PC-3 (cell line): Measurements from ENCODE around the gene ARHGEF17. TPM values are rescaled to one million over a fixed set of nuclear protein-coding genes. Genes with fewer than 3 reads are reported as not detected.
A peak's percentile ranks its signal among the peaks of the same experiment; 100 is the strongest.

Experiments
- ATAC-seq: fragments of 200-7000 bp; cut with Tn5 transposase; 2 replicates; pipeline ENCODE4 v1.9.1; 2020; ENCODE audit warnings: mild to moderate bottlenecking, moderate library complexity
- BruUV-seq: library from RNA; stranded (reverse); fragments of 400-500 nt; replicated peaks from 2 replicates; lab custom pipeline; 2021; lab: Mats Ljungman, UMichigan
- CTCF ChIA-PET: fragments of 300-600 bp; sonication (Branson Sonifier 250); formaldehyde crosslinking; loops from one replicate; lab custom pipeline; 2022; ENCODE audit warnings: antibody characterized with exemption; lab: Charles Lee
- POLR2A ChIA-PET: fragments of 300-600 bp; sonication (Branson Sonifier 250); formaldehyde crosslinking; loops from one replicate; lab custom pipeline; 2022; ENCODE audit warnings: antibody characterized with exemption; ENCODE audit not compliant: unreplicated experiment; lab: Charles Lee
- DNase-seq: peaks from one replicate; pipeline ENCODE4 v3.0.0-alpha.2; 2015
- H2AFZ ChIP-seq: fragments of 300-600 bp; sonication (generic); 2 replicates; pipeline ENCODE4 v1.6.0; 2016; ENCODE audit warnings: antibody characterized with exemption, low read length
- H3F3A ChIP-seq: fragments of 300-600 bp; sonication (generic); one replicate; pipeline ENCODE4 v1.6.0; 2017; ENCODE audit warnings: antibody characterized with exemption, low read length, control low read depth, mild to moderate bottlenecking; ENCODE audit not compliant: unreplicated experiment
- H3K27ac ChIP-seq: fragments of 300-600 bp; sonication (generic); 2 replicates; pipeline ENCODE4 v1.5.1; 2016; ENCODE audit warnings: mild to moderate bottlenecking, low read length
- H3K27me3 ChIP-seq: fragments of 300-600 bp; sonication (generic); 2 replicates; pipeline ENCODE4 v1.6.1; 2016; ENCODE audit warnings: low read length, mixed read lengths
- H3K36me3 ChIP-seq: fragments of 300-600 bp; sonication (generic); 2 replicates; pipeline ENCODE4 v1.6.1; 2016; ENCODE audit warnings: low read depth, mixed run types, low read length, mixed read lengths
- H3K4me1 ChIP-seq: fragments of 300-600 bp; sonication (generic); 2 replicates; pipeline ENCODE4 v1.5.1; 2016; ENCODE audit warnings: low read length; ENCODE audit not compliant: insufficient read depth
- H3K4me2 ChIP-seq: fragments of 300-600 bp; sonication (generic); 2 replicates; pipeline ENCODE4 v1.6.0; 2016; ENCODE audit warnings: low read length
- H3K4me3 ChIP-seq: fragments of 300-600 bp; sonication (generic); 2 replicates; pipeline ENCODE4 v1.5.1; 2016; ENCODE audit warnings: mild to moderate bottlenecking, low read length, mixed read lengths
- H3K79me2 ChIP-seq: fragments of 300-600 bp; sonication (generic); 2 replicates; pipeline ENCODE4 v1.6.1; 2017; ENCODE audit warnings: low read length, mixed read lengths
- H3K9ac ChIP-seq: fragments of 300-600 bp; sonication (generic); 2 replicates; pipeline ENCODE4 v1.6.0; 2016; ENCODE audit warnings: mild to moderate bottlenecking, low read length
- H3K9me2 ChIP-seq: fragments of 300-600 bp; sonication (generic); replicated peaks from 2 replicates; pipeline ENCODE4 v1.6.1; 2016; ENCODE audit warnings: mixed run types, low read length, mixed read lengths
- H3K9me3 ChIP-seq: fragments of 300-600 bp; sonication (generic); 2 replicates; pipeline ENCODE4 v1.6.1; 2016; ENCODE audit warnings: low read length, mixed read lengths
- H4K20me1 ChIP-seq: fragments of 300-600 bp; sonication (generic); 2 replicates; pipeline ENCODE4 v1.6.1; 2016; ENCODE audit warnings: low read length, mixed read lengths
- EZH2 ChIP-seq: fragments of 300-600 bp; sonication (generic); IDR thresholded peaks from one replicate; pipeline ENCODE4 v1.6.1; 2017; ENCODE audit warnings: antibody characterized with exemption, mild to moderate bottlenecking, low read length; ENCODE audit not compliant: unreplicated experiment
- EZH2phosphoT487 ChIP-seq: fragments of 300-600 bp; sonication (generic); IDR thresholded peaks from 2 replicates; pipeline ENCODE4 v1.6.1; 2018; ENCODE audit warnings: mild to moderate bottlenecking, antibody characterized with exemption, low read length, borderline replicate concordance
- intact Hi-C: fragments of 100-400 bp; cut with micrococcal nuclease; formaldehyde crosslinking; loops from 2 replicates; pipeline ENCODE4 v1.9.0; 2023
- total RNA-seq: library from RNA; depleted of rRNA; stranded (reverse); fragments of >200 nt; gene quantifications from 2 replicates; pipeline ENCODE4 v1.2.3, GENCODE V29; 2014
- TF ChIP-seq, protein P1 (sequence below): fragments of 300-600 bp; sonication (generic); conservative IDR thresholded peaks from 2 replicates; pipeline ENCODE4 v1.5.1; 2017; ENCODE audit warnings: antibody characterized with exemption, low read depth, mild to moderate bottlenecking, low read length

ARHGEF17 gene
- total RNA-seq, 1 experiment from 2014 or later: 6.2 TPM

DNA sequence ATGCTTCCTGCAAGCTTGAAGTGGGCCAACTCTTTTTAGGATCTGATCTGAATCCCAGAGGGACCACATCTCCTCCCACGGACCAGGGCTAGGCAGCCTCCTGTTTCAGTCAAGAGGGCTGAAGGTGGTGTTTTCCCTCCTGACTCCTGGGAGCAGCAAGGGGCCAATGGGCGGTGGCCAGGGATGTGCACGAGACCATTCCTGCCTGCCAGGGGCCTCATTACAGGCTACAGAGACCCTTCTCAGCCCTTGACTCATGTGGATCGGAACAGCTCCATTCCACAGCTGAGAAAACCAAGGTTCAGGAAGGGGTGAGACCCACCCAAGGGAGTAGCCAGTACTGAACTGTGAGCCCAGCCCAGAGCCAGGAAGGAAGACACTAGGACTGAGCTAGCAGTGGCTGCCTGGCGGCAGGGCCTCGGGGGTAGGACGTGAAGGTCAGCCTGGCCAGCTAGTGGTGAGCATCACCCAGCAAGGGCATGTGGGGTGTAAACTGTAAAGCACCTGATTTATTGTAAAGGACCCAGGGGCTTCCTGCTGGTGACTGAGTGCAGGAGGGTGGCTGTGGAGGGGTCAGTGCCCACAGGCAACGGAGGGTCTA is 39.3 kb upstream of the ARHGEF17 start:
- Histone ChIP-seq H3K9me2 (no peaks in the 10 kb centered on the region), H3F3A (peaks cover 3% of the 10 kb centered on the region), H2AFZ (no peak overlapping the region), H3K27me3 (no peaks in the 10 kb centered on the region), H3K4me3 (no peak overlapping the region), H3K27ac (peak overlapping the region; percentile 64; the same call in 1 of the 2 replicates), H3K9ac (no peak overlapping the region), H3K36me3 (no peaks in the 10 kb centered on the region), H3K79me2 (no peaks in the 10 kb centered on the region), H4K20me1 (no peaks in the 10 kb centered on the region), H3K9me3 (no peaks in the 10 kb centered on the region), H3K4me2 (no peak overlapping the region), H3K4me1 (peaks cover 48% of the 10 kb centered on the region)
- intact Hi-C loops: no loop called here
- no peak for ATAC-seq
- BruUV-seq: no TSS peak
- no peak for TF ChIP-seq EZH2
- POLR2A ChIA-PET: interaction anchor here (0.5 kb wide), 1 partner anchor 507 kb away, joined by 6 read pairs; no protein-coding TSS in a partner anchor
- CTCF ChIA-PET: no interaction called here
- DNase-seq: no peak

DNA sequence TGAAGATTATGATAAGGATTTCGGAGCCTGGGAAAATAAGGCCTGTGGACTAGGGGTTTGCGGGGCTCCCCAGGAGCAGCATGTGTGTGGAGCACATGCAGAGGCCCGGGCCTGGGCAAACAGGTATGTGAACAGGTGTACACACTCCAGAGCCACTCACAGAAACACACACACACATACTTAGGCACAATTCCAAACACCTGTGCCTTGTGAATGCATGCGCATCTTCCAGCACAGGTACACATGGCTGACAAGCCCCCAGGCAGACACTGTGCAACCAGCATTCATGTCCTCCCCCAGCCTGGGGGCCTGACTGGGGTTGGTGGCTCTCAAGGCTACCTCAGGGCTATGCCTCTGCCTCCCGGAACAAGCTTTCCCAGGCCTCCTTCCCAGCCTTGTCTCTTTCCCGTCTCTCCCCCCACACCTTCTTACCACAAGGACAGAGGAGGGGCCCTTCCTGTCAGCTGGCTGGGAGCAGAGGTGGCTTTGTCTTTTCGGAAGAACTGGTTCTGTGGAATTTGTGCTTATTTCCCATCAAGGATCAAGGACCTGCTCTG is 38.5 kb upstream of the ARHGEF17 start:
- Histone ChIP-seq H3K36me3 (no peaks in the 10 kb centered on the region), H3K27ac (peak overlapping the region; percentile 64), H3K4me1 (peaks cover 48% of the 10 kb centered on the region), H3K79me2 (no peaks in the 10 kb centered on the region), H3K9me2 (no peaks in the 10 kb centered on the region), H3K9me3 (no peaks in the 10 kb centered on the region), H4K20me1 (no peaks in the 10 kb centered on the region), H3K27me3 (no peaks in the 10 kb centered on the region), H3K4me2 (peak overlapping the region; percentile 42), H3F3A (peaks cover 3% of the 10 kb centered on the region), H3K9ac (peak overlapping the region; percentile 26; the same call in 1 of the 2 replicates), H3K4me3 (peak overlapping the region; percentile 1; the same call in 1 of the 2 replicates), H2AFZ (peak overlapping the region; percentile 27)
- BruUV-seq: no TSS peak
- TF ChIP-seq EZH2 (no peak), EZH2phosphoT487 (no peak)
- TF ChIP-seq, protein P1, sequence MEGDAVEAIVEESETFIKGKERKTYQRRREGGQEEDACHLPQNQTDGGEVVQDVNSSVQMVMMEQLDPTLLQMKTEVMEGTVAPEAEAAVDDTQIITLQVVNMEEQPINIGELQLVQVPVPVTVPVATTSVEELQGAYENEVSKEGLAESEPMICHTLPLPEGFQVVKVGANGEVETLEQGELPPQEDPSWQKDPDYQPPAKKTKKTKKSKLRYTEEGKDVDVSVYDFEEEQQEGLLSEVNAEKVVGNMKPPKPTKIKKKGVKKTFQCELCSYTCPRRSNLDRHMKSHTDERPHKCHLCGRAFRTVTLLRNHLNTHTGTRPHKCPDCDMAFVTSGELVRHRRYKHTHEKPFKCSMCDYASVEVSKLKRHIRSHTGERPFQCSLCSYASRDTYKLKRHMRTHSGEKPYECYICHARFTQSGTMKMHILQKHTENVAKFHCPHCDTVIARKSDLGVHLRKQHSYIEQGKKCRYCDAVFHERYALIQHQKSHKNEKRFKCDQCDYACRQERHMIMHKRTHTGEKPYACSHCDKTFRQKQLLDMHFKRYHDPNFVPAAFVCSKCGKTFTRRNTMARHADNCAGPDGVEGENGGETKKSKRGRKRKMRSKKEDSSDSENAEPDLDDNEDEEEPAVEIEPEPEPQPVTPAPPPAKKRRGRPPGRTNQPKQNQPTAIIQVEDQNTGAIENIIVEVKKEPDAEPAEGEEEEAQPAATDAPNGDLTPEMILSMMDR: no peak
- ATAC-seq: peak; percentile 43
- POLR2A ChIA-PET: no interaction called here
- intact Hi-C loops: no loop called here
- CTCF ChIA-PET: no interaction called here
- peak; percentile 88 for DNase-seq

DNA sequence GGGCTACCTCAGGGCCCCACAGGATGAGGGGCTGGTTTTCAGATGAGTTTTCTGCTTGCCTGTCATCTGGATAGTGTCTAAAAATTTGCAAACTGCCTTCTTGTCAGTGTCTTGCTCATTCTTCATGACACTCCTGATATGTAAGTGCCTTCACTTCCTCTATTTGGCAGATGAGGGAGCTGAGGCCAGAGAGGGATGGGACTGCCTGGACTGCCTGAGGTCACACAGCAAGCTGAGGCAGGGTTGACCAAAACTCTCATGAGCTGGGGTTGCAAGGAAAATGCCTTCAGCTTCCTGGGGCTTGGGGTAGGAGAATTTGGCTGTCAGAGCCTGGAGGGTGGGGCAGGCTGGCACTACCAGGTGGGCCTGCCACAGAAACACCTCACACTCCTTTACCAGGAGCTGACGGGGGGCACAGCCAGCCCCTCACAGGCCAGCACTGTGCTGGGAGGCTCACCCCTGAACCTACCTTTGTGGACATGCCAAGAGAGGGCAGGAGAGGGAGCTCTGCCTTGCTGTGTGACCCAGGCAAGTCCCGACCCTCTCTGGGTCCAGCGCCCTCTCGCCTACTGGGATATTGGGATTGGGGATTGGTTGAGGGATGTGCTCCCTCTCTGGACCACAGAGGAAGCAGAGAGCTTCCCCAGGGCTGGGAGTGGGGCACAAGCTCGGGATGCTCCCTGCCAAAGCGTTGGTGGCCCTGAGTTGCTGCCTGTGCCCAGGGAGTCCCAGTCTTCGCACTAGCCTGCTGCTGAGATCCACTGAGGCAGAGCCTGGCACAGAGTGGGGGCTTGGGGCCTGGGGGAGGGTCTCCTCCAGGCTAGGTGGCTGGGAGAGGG is 37.8 kb upstream of the ARHGEF17 start:
- Histone ChIP-seq H3K4me3 (peak overlapping the region; percentile 1; the same call in 1 of the 2 replicates), H3K9me3 (no peaks in the 10 kb centered on the region), H3K4me1 (peaks cover 48% of the 10 kb centered on the region), H3K27me3 (no peaks in the 10 kb centered on the region), H2AFZ (peak overlapping the region; percentile 27), H3K4me2 (peak overlapping the region; percentile 42), H3K9me2 (no peaks in the 10 kb centered on the region), H4K20me1 (no peaks in the 10 kb centered on the region), H3F3A (peaks cover 3% of the 10 kb centered on the region), H3K27ac (peak overlapping the region; percentile 64), H3K36me3 (no peaks in the 10 kb centered on the region), H3K79me2 (no peaks in the 10 kb centered on the region), H3K9ac (no peak overlapping the region; the same call in 1 of the 2 replicates)
- DNase-seq: no peak
- POLR2A ChIA-PET: no interaction called here
- ATAC-seq: no peak; the same call in 1 of the 2 replicates
- BruUV-seq: no TSS peak
- TF ChIP-seq, protein P1: no peak
- TF ChIP-seq EZH2 (no peak), EZH2phosphoT487 (no peak)
- intact Hi-C loops: no loop called here
- CTCF ChIA-PET: interaction anchor here (0.8 kb wide), 1 partner anchor 19 kb away, joined by 3 read pairs; no protein-coding TSS in a partner anchor
